Stimulated activated CD8-positive, alpha-beta memory T cell treated with anti-CD3 and anti-CD28 coated beads, Interleukin-7, amount 100 ng/mL, for 1 hour (primary cell): ENCODE measurements around the gene FBXO24.
"Not testable (repeated sequence)": the region's sequence is repeated elsewhere in the genome, so short reads cannot be mapped to it uniquely, and the experiment has no call there.

Source experiments
- DNase-seq, 2 donors: peaks; one replicate each; pipeline ENCODE4 v3.0.0-alpha.2; 2020; ENCODE audit warnings: low read depth in 2 of 2

FBXO24 gene

GRCh38 chr7:100586266-100587025 lies at the start of gene FBXO24:
Gene FBXO24, plus strand, starts transcription at chr7:100586328. Its CDS starts 298 bp downstream, at chr7:100586626.
- DNase-seq: peak; percentile 98

GRCh38 chr7:100536695-100537094 lies 49.4 kb upstream of the FBXO24 start:
- DNase-seq: not testable (repeated sequence)

GRCh38 chr7:100538348-100538653 lies 47.8 kb upstream of the FBXO24 start:
- no peak for DNase-seq

GRCh38 chr7:100538654-100539435 lies 47.3 kb upstream of the FBXO24 start, which contains the start of gene AGFG2:
Gene AGFG2, plus strand, starts transcription at chr7:100539203. Its CDS starts 144 bp downstream, at chr7:100539347.
- DNase-seq: peak; percentile 99 to 100

- DNase-seq: no peak
Measured at GRCh38 chr7:100539436-100540006, 46.6 kb upstream of the FBXO24 start.

GRCh38 chr7:100540073-100540723 lies 45.9 kb upstream of the FBXO24 start:
- DNase-seq: no peak

GRCh38 chr7:100541309-100541708 lies 44.8 kb upstream of the FBXO24 start:
- DNase-seq: not testable (repeated sequence)

GRCh38 chr7:100543586-100543985 lies 42.5 kb upstream of the FBXO24 start:
- no peak for DNase-seq

- DNase-seq: no peak
Measured at GRCh38 chr7:100544386-100544785, 41.7 kb upstream of the FBXO24 start.

- no peak for DNase-seq
Measured at GRCh38 chr7:100544967-100545359, 41.2 kb upstream of the FBXO24 start.

- no peak for DNase-seq
Measured at GRCh38 chr7:100545360-100546128, 40.6 kb upstream of the FBXO24 start.

GRCh38 chr7:100546129-100546925 lies 39.8 kb upstream of the FBXO24 start:
- no peak for DNase-seq

- no peak for DNase-seq
Measured at GRCh38 chr7:100546926-100547800, 39.0 kb upstream of the FBXO24 start.

- DNase-seq: no peak
Measured at GRCh38 chr7:100547872-100548271, 38.3 kb upstream of the FBXO24 start.

- not testable (repeated sequence) for DNase-seq
Measured at GRCh38 chr7:100548446-100548845, 37.7 kb upstream of the FBXO24 start.

GRCh38 chr7:100552532-100552931 lies 33.6 kb upstream of the FBXO24 start:
- no peak for DNase-seq

- DNase-seq: no peak
Measured at GRCh38 chr7:100553032-100553431, 33.1 kb upstream of the FBXO24 start.

- DNase-seq: no peak
Measured at GRCh38 chr7:100555701-100556100, 30.4 kb upstream of the FBXO24 start.

GRCh38 chr7:100556541-100556940 lies 29.6 kb upstream of the FBXO24 start:
- no peak for DNase-seq

- no peak for DNase-seq
Measured at GRCh38 chr7:100559127-100559526, 27.0 kb upstream of the FBXO24 start.
